SKM-1 (cell line): Measurements from ENCODE around the gene ZNF827.
A peak's percentile ranks its signal among the peaks of the same experiment; 100 is the strongest.

ENCODE experiments used
- DNase-seq: peaks from one replicate; lab custom pipeline; 2025; ENCODE audit not compliant: unreplicated experiment; lab: John Stamatoyannopoulos, UW

ZNF827 gene

GRCh38 chr4:145895056-145895455 lies 43.6 kb downstream of the ZNF827 start:
- DNase-seq = no peak

GRCh38 chr4:145891958-145892357 lies 46.7 kb downstream of the ZNF827 start:
- DNase-seq = no peak

DNA sequence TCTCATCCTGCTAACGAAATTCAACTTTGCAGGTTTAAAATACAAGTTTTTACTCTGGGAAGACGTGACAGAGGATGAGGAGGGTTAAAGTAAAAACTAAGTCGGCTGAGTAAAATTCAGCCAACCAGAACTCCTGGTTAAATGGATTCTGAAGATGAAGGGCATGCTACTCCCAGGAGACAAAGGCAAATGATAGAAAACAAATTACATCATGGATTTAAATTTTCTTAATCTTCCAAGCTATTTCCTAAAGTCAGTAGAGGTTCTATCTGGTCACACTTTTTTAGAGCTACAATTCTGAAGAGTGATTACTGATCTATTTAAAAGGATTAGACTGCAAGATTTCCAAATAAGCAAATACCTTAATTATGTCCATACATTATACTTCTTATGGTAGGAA lies 47.9 kb downstream of the ZNF827 start:
- DNase-seq = no peak

GRCh38 chr4:145888393-145888792 lies 50.2 kb downstream of the ZNF827 start:
- DNase-seq = no peak

DNA sequence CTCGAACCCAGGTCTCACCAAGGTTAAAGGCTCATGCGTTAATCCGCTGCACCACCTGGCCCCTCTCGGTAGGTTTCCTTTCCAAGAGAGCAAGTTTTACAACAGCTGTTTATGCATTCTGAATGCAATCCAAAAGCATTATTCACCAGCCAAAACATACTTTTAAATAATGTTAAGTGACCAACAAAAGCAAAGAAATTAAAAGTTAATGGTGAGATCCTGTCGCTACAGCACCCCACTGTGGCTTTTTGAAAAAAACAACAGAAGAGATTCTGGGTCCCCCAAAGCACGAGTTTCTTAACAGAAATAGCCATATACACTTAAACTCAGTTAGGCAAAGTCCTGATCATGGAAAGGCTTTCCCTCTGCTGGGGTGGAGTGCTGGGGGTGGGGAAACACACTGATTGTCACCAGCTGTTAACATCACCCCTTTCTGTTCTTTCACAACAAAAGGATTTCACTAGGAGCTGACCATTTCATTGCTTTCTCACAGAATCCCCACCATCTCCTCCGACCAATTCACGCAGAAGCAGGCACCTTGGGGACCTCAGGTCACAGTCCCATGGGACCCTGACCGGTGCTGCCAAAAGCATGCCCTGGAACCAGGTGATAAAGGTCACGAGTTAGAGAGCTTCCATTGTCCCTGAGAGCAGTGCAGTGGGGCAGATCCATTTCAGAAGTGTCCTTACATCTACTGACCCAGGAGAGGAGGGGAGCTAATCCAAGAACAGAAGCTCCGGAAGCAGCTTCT lies 51.2 kb downstream of the ZNF827 start:
- no peak for DNase-seq

DNA sequence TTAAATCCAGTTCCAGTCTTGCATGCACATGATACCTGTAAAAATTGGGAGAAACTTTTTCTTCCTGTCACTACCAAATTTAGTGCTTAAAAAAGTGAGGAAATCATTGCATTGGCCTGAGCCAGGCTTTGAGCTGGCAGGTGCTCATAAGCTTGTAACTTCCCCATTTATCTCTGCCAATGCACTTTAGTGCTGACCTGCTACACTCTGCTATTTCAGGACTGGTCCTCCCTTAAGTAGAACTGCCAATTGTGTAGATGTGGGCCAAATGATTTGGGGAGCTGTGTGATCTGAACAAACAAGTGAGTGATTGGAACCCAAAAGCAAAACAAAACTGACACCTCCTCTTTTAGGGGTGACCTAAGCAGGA lies 51.8 kb downstream of the ZNF827 start:
- DNase-seq = peak; percentile 12

DNA sequence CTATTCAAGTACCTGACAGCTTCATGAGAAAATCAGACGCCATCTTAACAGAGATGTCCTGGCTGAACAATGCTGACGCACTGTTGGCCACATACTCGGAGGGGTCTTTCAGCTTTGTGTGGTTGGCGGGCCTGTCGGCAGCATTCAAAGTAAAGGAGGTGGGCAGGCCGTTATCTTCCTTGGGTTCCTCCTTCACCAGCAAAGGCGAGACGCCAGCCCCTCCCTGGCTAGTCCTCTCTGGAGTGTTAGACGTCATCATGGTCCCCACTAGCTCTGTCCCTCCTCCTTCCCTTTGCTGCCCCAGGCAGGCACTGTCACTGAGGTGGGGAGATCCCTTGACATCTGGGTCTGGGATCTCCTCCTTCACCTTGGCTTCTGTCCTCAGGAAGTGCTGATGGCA lies 53.0 kb downstream of the ZNF827 start:
- DNase-seq = no peak

DNA sequence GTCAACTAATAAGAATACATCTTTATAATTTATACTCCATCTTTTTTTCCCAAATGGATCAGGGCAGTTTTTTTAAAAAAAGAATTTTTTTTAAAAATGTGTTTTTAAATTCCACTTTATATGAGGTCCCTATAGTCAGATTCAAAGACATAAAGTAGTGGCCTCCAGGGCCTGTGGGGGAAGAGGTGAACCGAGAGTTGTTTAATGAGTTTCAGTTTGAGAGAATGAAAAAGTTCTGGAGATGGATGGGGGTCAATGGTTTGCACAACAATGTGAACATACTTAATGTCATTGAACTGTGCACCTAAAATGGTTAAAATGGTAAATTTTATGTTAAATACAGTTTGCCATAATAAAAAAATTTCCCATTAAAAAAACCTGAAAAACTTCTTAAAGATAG lies 53.8 kb downstream of the ZNF827 start:
- DNase-seq = no peak

GRCh38 chr4:145883101-145883694 lies 55.4 kb downstream of the ZNF827 start:
- DNase-seq = no peak

DNA sequence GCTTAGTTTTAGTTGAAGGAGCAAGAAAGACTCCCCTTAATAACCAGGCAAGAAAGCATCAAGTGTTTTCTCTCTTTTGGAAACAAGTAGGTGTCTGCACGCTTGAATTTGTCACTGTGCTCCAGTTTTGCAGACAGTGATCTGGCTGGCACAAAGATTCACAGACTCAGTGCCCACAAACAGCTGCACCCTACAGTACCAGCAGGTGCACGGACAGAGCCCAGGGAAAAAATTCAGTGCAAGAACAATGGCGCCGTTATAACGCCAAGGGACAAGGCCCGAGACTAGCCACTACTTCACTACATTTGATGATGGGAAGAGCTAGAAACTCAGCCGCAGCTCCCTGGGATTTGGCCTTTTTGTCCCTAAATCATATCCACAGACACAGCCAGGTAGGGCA lies 56.0 kb downstream of the ZNF827 start:
- no peak for DNase-seq

DNA sequence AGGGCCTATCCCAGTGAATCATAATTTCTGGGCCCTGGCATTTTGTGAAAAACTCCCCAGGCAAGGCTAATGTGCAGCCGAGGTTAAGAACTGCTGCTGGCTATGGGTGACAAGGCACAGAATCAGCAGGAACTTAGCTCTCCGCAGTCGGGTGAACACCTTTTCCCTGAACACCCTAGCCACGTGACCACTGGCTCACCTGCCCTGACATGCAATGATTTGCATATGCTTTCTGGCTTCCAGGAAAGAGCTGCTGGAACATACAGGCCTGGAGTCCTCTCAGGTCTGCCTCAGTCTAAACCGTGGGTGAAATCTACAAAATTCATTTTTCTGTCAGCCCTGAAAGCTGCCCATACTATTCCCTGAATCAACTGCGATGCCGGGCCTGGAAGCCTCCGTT lies 56.6 kb downstream of the ZNF827 start:
- no peak for DNase-seq

GRCh38 chr4:145881576-145881975 lies 57.0 kb downstream of the ZNF827 start:
- DNase-seq = no peak

GRCh38 chr4:145880355-145880960 lies 58.2 kb downstream of the ZNF827 start:
- DNase-seq = no peak

DNA sequence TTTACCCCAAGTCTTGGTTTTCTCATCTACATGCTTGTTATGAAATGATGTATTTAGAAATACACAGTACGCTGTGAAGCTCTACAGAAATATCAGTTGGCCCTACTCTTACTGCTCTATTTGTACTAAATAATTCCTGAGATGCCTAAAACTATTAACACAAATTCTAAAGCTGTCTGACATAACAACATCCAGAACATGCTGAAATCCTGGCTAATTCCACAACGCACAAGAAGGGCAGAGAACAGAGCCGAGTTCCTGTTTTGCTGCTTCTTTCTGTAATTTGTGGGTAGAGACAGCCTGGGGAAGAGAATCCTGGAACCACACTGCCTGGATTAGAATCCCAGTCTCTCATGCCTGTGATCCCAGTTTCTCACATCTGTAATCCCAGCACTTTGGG lies 59.0 kb downstream of the ZNF827 start:
- no peak for DNase-seq

DNA sequence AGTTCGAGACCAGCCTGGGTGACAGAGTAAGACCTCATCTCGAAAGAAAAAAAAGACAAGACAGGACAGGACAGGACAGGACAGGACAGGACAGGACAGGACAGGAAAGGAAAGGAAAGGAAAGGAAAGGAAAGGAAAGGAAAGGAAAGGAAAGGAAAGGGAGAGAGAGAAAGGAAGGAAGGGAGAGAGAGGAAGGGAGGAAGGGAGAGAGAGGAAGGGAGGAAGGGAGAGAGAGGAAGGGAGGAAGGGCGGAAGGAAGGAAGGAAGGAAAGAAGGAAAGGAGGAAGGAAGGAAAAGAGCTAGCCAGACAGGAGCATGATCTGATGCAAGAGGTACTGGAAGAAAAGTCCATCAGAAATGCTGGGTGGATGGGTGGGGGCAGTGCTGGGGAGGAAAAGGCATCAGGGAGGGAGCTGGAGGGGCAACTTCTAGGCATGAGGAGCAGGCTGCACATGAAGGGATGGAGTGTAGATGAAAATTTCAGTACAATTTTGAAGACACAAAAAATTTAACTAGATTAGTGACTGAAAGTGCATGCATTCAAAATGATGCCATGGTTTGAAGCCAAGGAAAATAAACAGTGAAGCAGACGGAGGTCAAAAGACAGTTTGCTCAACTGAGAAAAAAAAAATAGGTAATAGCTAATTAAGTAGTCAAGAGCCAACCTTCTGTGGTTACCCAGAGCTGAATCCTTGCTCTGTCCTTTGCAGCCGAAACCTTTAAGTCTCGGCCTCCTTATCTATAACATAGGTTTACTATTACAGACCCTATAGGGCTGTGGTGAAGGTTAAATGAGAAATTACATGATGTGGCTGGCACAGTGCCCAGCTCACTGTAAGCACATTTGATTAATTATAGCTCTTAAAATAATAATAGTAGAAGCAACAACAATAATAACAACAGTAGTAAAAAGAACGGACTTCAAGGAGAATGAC lies 59.9 kb downstream of the ZNF827 start:
- no peak for DNase-seq

DNA sequence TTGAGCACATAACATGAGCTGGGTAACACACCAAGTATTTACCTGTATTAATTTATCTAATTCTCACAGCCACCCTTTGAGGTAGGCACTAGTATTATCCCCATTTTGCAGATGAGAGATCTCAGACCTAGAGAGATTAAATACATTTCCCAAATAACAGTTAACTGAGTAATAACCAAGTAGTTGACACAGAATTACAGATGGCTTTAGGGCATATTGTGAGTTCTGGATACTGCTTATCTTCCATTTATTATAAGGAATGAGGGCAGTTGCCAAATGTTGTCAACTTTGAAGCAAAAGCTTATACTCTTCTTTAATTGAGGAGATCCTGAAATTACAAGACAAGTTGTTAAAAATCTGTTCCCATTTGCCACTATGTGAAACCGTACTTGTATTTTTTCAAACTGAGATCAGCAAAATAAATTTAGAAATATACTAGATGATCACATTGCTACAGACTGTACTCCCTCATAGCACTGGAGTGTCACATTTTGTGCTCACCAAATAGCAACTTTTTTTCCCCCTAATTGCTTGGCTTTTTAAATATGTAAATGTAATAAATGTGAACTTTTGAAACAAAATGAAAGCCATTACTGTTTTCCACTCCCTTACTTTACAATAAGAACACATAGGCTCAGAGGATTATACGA lies 62.0 kb downstream of the ZNF827 start:
- DNase-seq = no peak

GRCh38 chr4:145873901-145874300 lies 64.7 kb downstream of the ZNF827 start:
- no peak for DNase-seq

DNA sequence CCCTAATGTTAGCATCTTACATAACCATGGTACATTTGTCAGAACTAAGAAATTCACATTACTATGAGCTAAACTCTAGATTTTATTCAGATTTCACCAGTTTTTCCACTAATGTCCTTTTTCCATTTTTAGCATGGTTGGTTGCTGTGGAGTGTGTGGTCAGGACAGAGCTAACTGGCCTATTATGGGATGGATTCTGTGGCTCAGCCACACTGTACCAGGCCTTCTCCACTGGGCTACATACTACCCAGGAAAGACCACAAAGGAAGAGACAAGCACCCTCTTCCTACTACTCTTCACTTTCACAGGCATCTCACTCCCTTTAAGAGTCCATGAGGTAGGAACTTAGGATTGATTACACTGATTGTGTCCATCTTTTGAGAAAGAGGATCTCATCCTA lies 67.4 kb downstream of the ZNF827 start:
- no peak for DNase-seq

DNA sequence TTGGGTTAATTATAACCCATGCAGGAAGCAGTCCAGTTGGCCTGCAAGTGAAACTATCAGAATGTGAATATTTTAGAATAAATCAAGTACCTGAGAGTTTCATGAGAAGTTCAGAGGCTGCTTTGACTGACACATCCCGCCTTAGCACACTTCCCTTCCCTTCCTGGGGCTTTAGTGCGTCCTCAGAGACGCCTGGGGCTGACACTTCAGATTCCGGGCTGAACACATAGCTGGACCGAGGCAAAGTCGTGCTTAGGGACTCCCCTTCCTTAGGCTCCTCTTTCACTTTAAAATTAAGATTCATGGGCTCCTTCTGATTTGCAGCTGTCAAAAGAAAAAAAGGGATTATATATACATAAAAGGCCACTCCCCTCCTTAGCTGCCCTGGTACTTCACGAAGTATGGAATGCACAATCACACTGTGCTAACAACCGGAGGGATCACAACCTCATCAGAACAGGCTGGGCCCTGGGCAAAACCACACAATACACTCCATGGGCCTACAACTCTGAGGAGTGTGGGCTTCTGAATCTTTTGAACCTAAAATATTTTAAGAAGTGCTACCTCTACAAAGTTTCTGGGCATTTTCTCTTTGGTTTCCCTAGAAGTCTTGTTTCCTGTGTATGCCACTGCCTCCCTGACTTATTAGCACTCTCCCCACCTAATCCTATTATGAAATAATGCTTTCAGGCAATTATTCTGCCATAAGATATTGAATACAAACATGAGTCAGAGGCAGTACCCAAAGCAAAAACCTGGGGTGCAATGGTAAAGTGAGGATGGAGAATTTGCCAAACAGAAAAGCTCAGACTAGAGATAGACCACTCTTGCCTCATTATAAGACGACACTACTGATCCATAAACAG lies 68.2 kb downstream of the ZNF827 start:
- no peak for DNase-seq
